Adrenal gland (tissue), 12 donors: ENCODE data around the gene SYCP3. TPM values are rescaled to one million over a fixed set of nuclear protein-coding genes. Genes with fewer than 3 reads are reported as not detected.

Source experiments
- DNase-seq, 7 donors: peaks; one replicate each; pipeline ENCODE4 v3.0.0-alpha.2; 2019 to 2020
- H3K27ac ChIP-seq, 5 donors: fragments of 200-600 bp; sonication (generic) in 4 of 5; 1 replicate in 3 of 5; 2 replicates in 2 of 5; pipeline versions ENCODE4 v1.5.1 to v1.8.0; 2016 to 2020; ENCODE audit warnings: mild to moderate bottlenecking in 1 of 5
- H3K27me3 ChIP-seq: fragments of 200-600 bp; 2 replicates; pipeline ENCODE4 v1.8.0; 2021
- H3K36me3 ChIP-seq, 2 donors: fragments of 200-600 bp; replicated peaks in 1 of 2; 1 replicate in 1 of 2; 2 replicates in 1 of 2; pipeline versions ENCODE4 v1.5.1 to v1.8.0; 2018 to 2022
- H3K4me1 ChIP-seq, 2 donors: fragments of 200-600 bp; replicated peaks in 1 of 2; 1 replicate in 1 of 2; 2 replicates in 1 of 2; pipeline versions ENCODE4 v1.5.1 to v1.8.0; 2018 to 2021
- H3K4me3 ChIP-seq, 4 donors: fragments of 200-600 bp; sonication (generic) in 3 of 4; one replicate each; pipeline ENCODE4 v1.5.1; 2016 to 2018
- H3K9me3 ChIP-seq, 3 donors: fragments of 200-600 bp; sonication (generic) in 1 of 3; replicated peaks in 1 of 3; 1 replicate in 2 of 3; 2 replicates in 1 of 3; pipeline versions ENCODE4 v1.5.1 to v1.8.0; 2016 to 2021
- CTCF ChIP-seq, 6 experiments: fragments of 450-650 bp in 4 of 6; fragments of 200-600 bp in 2 of 6; sonication (generic) in 1 of 6; IDR thresholded peaks; 1 replicate in 5 of 6; 2 replicates in 1 of 6; pipeline versions ENCODE4 v1.5.1 to v1.8.0; 2016 to 2021; ENCODE audit warnings: antibody characterized with exemption in 6 of 6, mild to moderate bottlenecking in 2 of 6, moderate library complexity in 1 of 6
- POLR2A ChIP-seq, 2 donors: fragments of 450-650 bp; IDR thresholded peaks; one replicate each; pipeline ENCODE4 v1.6.1; 2017; ENCODE audit warnings: antibody characterized with exemption in 2 of 2, mild to moderate bottlenecking in 2 of 2, moderate library complexity in 1 of 2
- WGBS, 4 donors: extraction: QIAGEN DNeasy Blood & Tissue Kit in 2 of 4; methylation state at CpG; one replicate each; pipeline versions ENCODE4 v1.1.5 to v1.1.7; 2013 to 2017; 5-methylcytosine and 5-hydroxymethylcytosine counted together
- intact Hi-C, 2 donors: fragments of 100-400 bp; cut with DNase I; formaldehyde crosslinking; loops; one replicate each; pipeline versions ENCODE4 v1.14.1 to v1.15.0; 2022 to 2023
- polyA plus RNA-seq, 3 donors: library from polyadenylated mRNA; stranded (reverse); fragments of 200-250 nt in 2 of 3; fragments of 350-450 nt in 1 of 3; fragmentation: Illumina TruSeq in 1 of 3; extraction: RNeasy Lipid Tissue Mini Kit (QIAGEN cat#74804) in 1 of 3; gene quantifications; one replicate each; pipeline ENCODE4 v1.2.3, GENCODE V29; 2013 to 2014
- total RNA-seq, 9 donors: library from RNA; depleted of rRNA in 4 of 9; stranded (reverse); fragments of >200 nt in 4 of 9; fragments of 120-200 nt in 1 of 9; fragmentation: NEBNext Ultra II Directional in 1 of 9; extraction: Animal tissue kit (Norgen Biotek cat#: 25700) in 1 of 9; gene quantifications; one replicate each; pipeline versions ENCODE4 v1.1.0 to v1.2.4, GENCODE V29; 2013 to 2023
- donor health status: healthy with polysubstance abuse.
- donor health status: Bipolar disorder and iron deficiency.
- donor health status: DM: yes; HTN: yes; CAD: no.
- donor health status: DM: no; HTN: no; CAD: no.
- donor health status: DM: no; HTN: no; CAD: no.
- donor health status: DM: yes; HTN: yes; CAD: no.

SYCP3 gene
- total and polyA plus RNA-seq, 12 donors: 0.11 to 0.37 (median 0.18) TPM; not detected in 8

- Histone ChIP-seq H3K27ac (peak within 1 kb of the TSS; percentile 83 to 98 (median 96)), H3K9me3 (no peaks in the 10 kb centered on the region), H3K36me3 (no peaks in the 10 kb centered on the region), H3K27me3 (no peaks in the 10 kb centered on the region), H3K4me3 (peak within 1 kb of the TSS; percentile 60 to 98 (median 68)), H3K4me1 (peaks cover 24 to 47% of the 10 kb centered on the region in 2 donors)
- intact Hi-C loops: no loop called here
- TF ChIP-seq CTCF (IDR thresholded peaks at IDR 0.05): peak in 1 of 6 experiments; percentile 9
- peak; percentile 42 to 62 for TF ChIP-seq POLR2A (IDR thresholded peaks at IDR 0.05)
- 0 to 2% (median 1%) methylated on average over 10 to 80 of the region's 80 CpGs for WGBS, 4 donors
- peak; percentile 77 to 91 (median 86) for DNase-seq
Measured at GRCh38 chr12:101697197-101697929, 41.9 kb downstream of the SYCP3 start, which contains the start of gene CHPT1. CHPT1 (plus strand) TSS chr12:101697640; CDS start chr12:101697862, 222 bp downstream.

- H3K4me1 ChIP-seq: peaks cover 24 to 39% of the 10 kb centered on the region in 2 donors
- peak; percentile 63 to 92 (median 86) for DNase-seq
- H3K9me3 ChIP-seq: no peaks in the 10 kb centered on the region
- 22 to 30% (median 26%) methylated on average over 18 of the region's 18 CpGs for WGBS, 4 donors
- no peaks in the 10 kb centered on the region for H3K36me3 ChIP-seq
- peak overlapping the region; percentile 83 to 98 (median 96) for H3K27ac ChIP-seq
- intact Hi-C loops: no loop called here
- H3K27me3 ChIP-seq: no peaks in the 10 kb centered on the region
- H3K4me3 ChIP-seq: peak overlapping the region; percentile 27 to 98 (median 66)
- no peak for TF ChIP-seq CTCF (IDR thresholded peaks at IDR 0.05)
- no peak for TF ChIP-seq POLR2A (IDR thresholded peaks at IDR 0.05)
Measured at GRCh38 chr12:101696251-101697196, 42.7 kb downstream of the SYCP3 start.

- H3K9me3 ChIP-seq: no peaks in the 10 kb centered on the region
- peaks cover 24 to 30% of the 10 kb centered on the region in 2 donors for H3K4me1 ChIP-seq
- DNase-seq: peak in 1 of 7 donors; percentile 35
- no peak for TF ChIP-seq POLR2A (IDR thresholded peaks at IDR 0.05)
- no peak for TF ChIP-seq CTCF (IDR thresholded peaks at IDR 0.05)
- H3K27ac ChIP-seq: peak overlapping the region in 1 of 5 donors; percentile 97
- no peaks in the 10 kb centered on the region for H3K36me3 ChIP-seq
- no peak overlapping the region for H3K4me3 ChIP-seq
- no peaks in the 10 kb centered on the region for H3K27me3 ChIP-seq
- 44 to 71% (median 49%) methylated on average over 1 of the region's 1 CpG for WGBS, 4 donors
- intact Hi-C loops: no loop called here
Measured at GRCh38 chr12:101695706-101696105, 43.6 kb downstream of the SYCP3 start.

- intact Hi-C loops: no loop called here
- no peaks in the 10 kb centered on the region for H3K27me3 ChIP-seq
- 96 to 100% (median 97%) methylated on average over 2 of the region's 2 CpGs for WGBS, 4 donors
- H3K9me3 ChIP-seq: no peaks in the 10 kb centered on the region
- H3K36me3 ChIP-seq: no peaks in the 10 kb centered on the region
- no peak overlapping the region for H3K27ac ChIP-seq
- DNase-seq: no peak
- no peak overlapping the region for H3K4me3 ChIP-seq
- peaks cover 23 to 24% of the 10 kb centered on the region in 2 donors for H3K4me1 ChIP-seq
- TF ChIP-seq CTCF (IDR thresholded peaks at IDR 0.05) (no peak), POLR2A (IDR thresholded peaks at IDR 0.05) (no peak)
Measured at GRCh38 chr12:101694986-101695385, 44.3 kb downstream of the SYCP3 start.
